SK-N-SH (cell line): ENCODE results near the gene ERI2.

Experiments used
- CHD2 ChIP-seq: fragments of 150-350 bp; IDR thresholded peaks from 2 replicates; pipeline ENCODE4 v1.6.1; 2018; ENCODE audit warnings: low read length; ENCODE audit not compliant: partially characterized antibody
- CTCF ChIP-seq: fragments of 200-600 bp; sonication (generic); IDR thresholded peaks from 2 replicates; pipeline ENCODE4 v1.6.1; 2017; ENCODE audit warnings: antibody characterized with exemption, mild to moderate bottlenecking, moderate library complexity
- EP300 ChIP-seq, 2 experiments: IDR thresholded peaks; 2 replicates each; pipeline versions ENCODE4 v1.4.0 to v1.6.1; 2012; ENCODE audit warnings: borderline replicate concordance in 1 of 2, low read depth in 1 of 2, low read length in 1 of 2
- FOSL2 ChIP-seq: IDR thresholded peaks from 2 replicates; pipeline ENCODE4 v1.4.0; 2012; ENCODE audit warnings: low read depth, mild to moderate bottlenecking, moderate library complexity, borderline replicate concordance
- GABPA ChIP-seq: IDR thresholded peaks from 2 replicates; pipeline ENCODE4 v1.4.0; 2012; ENCODE audit warnings: low read depth, mild to moderate bottlenecking
- IRF3 ChIP-seq: fragments of 150-350 bp; IDR thresholded peaks from 2 replicates; pipeline ENCODE4 v1.6.1; 2016; ENCODE audit warnings: mild to moderate bottlenecking, low read depth, low read length
- REST ChIP-seq: IDR thresholded peaks from 2 replicates; pipeline ENCODE4 v1.6.1; 2012; ENCODE audit warnings: mild to moderate bottlenecking, low read depth, low read length, moderate library complexity
- TCF12 ChIP-seq: IDR thresholded peaks from 2 replicates; pipeline ENCODE4 v1.4.0; 2012
- USF2 ChIP-seq: fragments of 150-350 bp; IDR thresholded peaks from 2 replicates; pipeline ENCODE4 v1.6.1; 2017; ENCODE audit warnings: antibody characterized with exemption, low read length, low read depth, borderline replicate concordance
- TF ChIP-seq, protein P1 (sequence below): IDR thresholded peaks from 2 replicates; pipeline ENCODE4 v1.4.0; 2012; ENCODE audit warnings: low read depth, borderline replicate concordance

DNA sequence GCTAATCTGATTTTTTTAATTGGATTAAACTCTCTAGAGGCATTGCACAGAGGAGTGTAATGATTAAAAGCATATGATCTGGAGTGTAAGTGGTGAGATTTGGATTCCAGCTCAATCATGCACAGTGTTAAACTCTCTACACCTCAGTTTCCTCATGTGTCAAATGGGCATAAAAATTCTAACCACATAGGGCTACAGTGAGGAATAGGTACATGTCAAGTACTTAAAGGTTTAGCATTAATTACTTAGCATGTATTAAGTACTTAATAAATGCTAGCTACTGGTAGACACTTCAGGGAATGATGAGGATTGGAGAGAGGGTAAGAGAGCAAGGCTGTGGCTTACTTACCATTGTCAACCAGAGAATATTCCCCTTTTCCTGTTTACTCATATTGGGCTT lies 17.1 kb downstream of the ERI2 start:
- TF ChIP-seq, protein P1, sequence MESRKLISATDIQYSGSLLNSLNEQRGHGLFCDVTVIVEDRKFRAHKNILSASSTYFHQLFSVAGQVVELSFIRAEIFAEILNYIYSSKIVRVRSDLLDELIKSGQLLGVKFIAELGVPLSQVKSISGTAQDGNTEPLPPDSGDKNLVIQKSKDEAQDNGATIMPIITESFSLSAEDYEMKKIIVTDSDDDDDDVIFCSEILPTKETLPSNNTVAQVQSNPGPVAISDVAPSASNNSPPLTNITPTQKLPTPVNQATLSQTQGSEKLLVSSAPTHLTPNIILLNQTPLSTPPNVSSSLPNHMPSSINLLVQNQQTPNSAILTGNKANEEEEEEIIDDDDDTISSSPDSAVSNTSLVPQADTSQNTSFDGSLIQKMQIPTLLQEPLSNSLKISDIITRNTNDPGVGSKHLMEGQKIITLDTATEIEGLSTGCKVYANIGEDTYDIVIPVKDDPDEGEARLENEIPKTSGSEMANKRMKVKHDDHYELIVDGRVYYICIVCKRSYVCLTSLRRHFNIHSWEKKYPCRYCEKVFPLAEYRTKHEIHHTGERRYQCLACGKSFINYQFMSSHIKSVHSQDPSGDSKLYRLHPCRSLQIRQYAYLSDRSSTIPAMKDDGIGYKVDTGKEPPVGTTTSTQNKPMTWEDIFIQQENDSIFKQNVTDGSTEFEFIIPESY, result no peak
- no peak for TF ChIP-seq FOSL2
- TF ChIP-seq CTCF, result no peak
- no peak for TF ChIP-seq EP300 (IDR thresholded peaks at IDR 0.05; ENCODE audit: borderline replicate concordance in 1 of 2, low read depth in 1 of 2, low read length in 1 of 2)
- no peak for TF ChIP-seq REST
- no peak for TF ChIP-seq USF2
- no peak for TF ChIP-seq CHD2
- no peak for TF ChIP-seq GABPA
- TF ChIP-seq TCF12, result no peak
- TF ChIP-seq IRF3, result no peak
